Panc1 (cell line): Measurements from ENCODE around the gene CIB2. TPM values are rescaled to one million over a fixed set of nuclear protein-coding genes. Genes with fewer than 3 reads are reported as not detected.

Experiments
- ATAC-seq: fragments of 200-7000 bp; cut with Tn5 transposase; 2 replicates; pipeline ENCODE4 v1.9.1; 2020; ENCODE audit warnings: mild to moderate bottlenecking, moderate library complexity
- BruUV-seq: library from RNA; stranded (reverse); fragments of 400-500 nt; replicated peaks from 2 replicates; lab custom pipeline; 2021; lab: Mats Ljungman, UMichigan
- CTCF ChIA-PET: fragments of 300-600 bp; sonication (Branson Sonifier 250); formaldehyde crosslinking; loops from one replicate; lab custom pipeline; 2022; ENCODE audit warnings: antibody characterized with exemption; lab: Charles Lee
- POLR2A ChIA-PET: fragments of 300-600 bp; sonication (Branson Sonifier 250); formaldehyde crosslinking; loops from one replicate; lab custom pipeline; 2022; ENCODE audit warnings: antibody characterized with exemption; lab: Charles Lee
- DNase-seq: peaks from one replicate; pipeline ENCODE4 v3.0.0-alpha.2; 2010; ENCODE audit warnings: low read depth, low spot score
- H3K27ac ChIP-seq: 2 replicates; pipeline ENCODE4 v1.5.1; 2011; ENCODE audit warnings: mild to moderate bottlenecking, low read length, inconsistent platforms
- H3K27me3 ChIP-seq: fragments of 200-500 bp; sonication (Bioruptor generic); 2 replicates; pipeline ENCODE4 v1.6.0; 2014; ENCODE audit warnings: low read length, inconsistent platforms; ENCODE audit not compliant: control insufficient read depth, insufficient read depth
- H3K36me3 ChIP-seq: fragments of 200-500 bp; sonication (Bioruptor generic); 2 replicates; pipeline ENCODE4 v1.5.1; 2014; ENCODE audit warnings: inconsistent platforms, mild to moderate bottlenecking, low read length, moderate library complexity; ENCODE audit not compliant: control insufficient read depth, insufficient read depth
- H3K4me1 ChIP-seq: 2 replicates; pipeline ENCODE4 v1.5.1; 2011; ENCODE audit warnings: inconsistent platforms, mild to moderate bottlenecking, low read length, moderate library complexity; ENCODE audit not compliant: control insufficient read depth, insufficient read depth
- H3K4me3 ChIP-seq, 2 experiments: 2 replicates each; pipeline ENCODE4 v1.5.1; 2011 to 2012; ENCODE audit warnings: low read depth in 2 of 2, low read length in 2 of 2, mild to moderate bottlenecking in 2 of 2, inconsistent platforms in 1 of 2, moderate library complexity in 1 of 2
- H3K9me3 ChIP-seq: fragments of 200-500 bp; sonication (Bioruptor generic); 2 replicates; pipeline ENCODE4 v1.5.1; 2014; ENCODE audit warnings: low read depth, mild to moderate bottlenecking, inconsistent platforms, low read length, moderate library complexity; ENCODE audit not compliant: control insufficient read depth, insufficient read depth
- CTCF ChIP-seq: fragments of 450-650 bp; IDR thresholded peaks from 2 replicates; pipeline ENCODE4 v1.5.1; 2017; ENCODE audit warnings: mild to moderate bottlenecking
- POLR2AphosphoS5 ChIP-seq: IDR thresholded peaks from 2 replicates; pipeline ENCODE4 v1.6.1; 2012; ENCODE audit warnings: mild to moderate bottlenecking, low read depth, low read length, moderate library complexity
- REST ChIP-seq, 2 experiments: IDR thresholded peaks; 2 replicates each; pipeline ENCODE4 v1.6.1; 2011 to 2012; ENCODE audit warnings: low read depth in 2 of 2, control low read depth in 1 of 2, low read length in 1 of 2, mild to moderate bottlenecking in 1 of 2, moderate library complexity in 1 of 2; ENCODE audit not compliant: insufficient read depth in 1 of 2
- SIN3A ChIP-seq: IDR thresholded peaks from 2 replicates; pipeline ENCODE4 v1.6.1; 2012; ENCODE audit warnings: low read depth, mild to moderate bottlenecking, low read length, moderate library complexity, borderline replicate concordance; ENCODE audit not compliant: insufficient read depth
- TCF7L2 ChIP-seq: IDR thresholded peaks from 2 replicates; pipeline ENCODE4 v1.6.1; 2011; ENCODE audit warnings: mild to moderate bottlenecking, low read depth, low read length, inconsistent platforms
- in situ Hi-C: cut with HindIII; loops from 2 replicates; pipeline ENCODE4 v1.10.0; 2016; ENCODE audit warnings: low sequenced_read_pairs, low pct_unique_long_range_greater_than_20kb
- intact Hi-C: fragments of 100-400 bp; cut with micrococcal nuclease; formaldehyde crosslinking; loops from one replicate; pipeline ENCODE4 v1.10.0; 2022; ENCODE audit not compliant: unreplicated experiment
- total RNA-seq: library from RNA; stranded (reverse); gene quantifications from one replicate; pipeline ENCODE4 v1.2.1, GENCODE V29; 2021; ENCODE audit not compliant: unreplicated experiment

CIB2 gene
- total RNA-seq, 1 experiment from 2014 or later, result 37.3 TPM

- BruUV-seq, result no TSS peak
- H3K36me3 ChIP-seq, result no peaks in the 10 kb centered on the region
- ChIA-PET POLR2A (no interaction called here), CTCF (interaction anchor here (1.1 to 2.3 kb wide), 5 partner anchors 71 to 148 kb away, joined by 4 to 17 read pairs (median 8); no protein-coding TSS in a partner anchor)
- no peaks in the 10 kb centered on the region for H3K4me1 ChIP-seq
- H3K9me3 ChIP-seq, result no peaks in the 10 kb centered on the region
- no peak for ATAC-seq
- H3K27ac ChIP-seq, result no peak overlapping the region
- H3K4me3 ChIP-seq, result no peak overlapping the region
- in situ Hi-C loops, result no loop called here
- DNase-seq, result no peak
- intact Hi-C loops, result no loop called here
- TF ChIP-seq TCF7L2 (no peak), REST (IDR thresholded peaks at IDR 0.05; ENCODE audit: insufficient read depth in 1 of 2, low read depth in 2 of 2, low read length in 1 of 2) (no peak), POLR2AphosphoS5 (no peak), SIN3A (no peak), CTCF (no peak)
- H3K27me3 ChIP-seq, result no peaks in the 10 kb centered on the region
Measured at GRCh38 chr15:78107471-78107870, 23.8 kb downstream of the CIB2 start.

GRCh38 chr15:78105476-78106241 lies 25.6 kb downstream of the CIB2 start:
- Histone ChIP-seq H3K4me1 (no peaks in the 10 kb centered on the region), H3K27me3 (no peaks in the 10 kb centered on the region), H3K36me3 (no peaks in the 10 kb centered on the region), H3K27ac (no peak overlapping the region), H3K4me3 (no peak overlapping the region), H3K9me3 (no peaks in the 10 kb centered on the region)
- CTCF ChIA-PET, result interaction anchor here (1.4 kb wide), 1 partner anchor 106 kb away, joined by 4 read pairs; no protein-coding TSS in a partner anchor
- no TSS peak for BruUV-seq
- DNase-seq (no peak), ATAC-seq (no peak)
- TF ChIP-seq TCF7L2, result no peak
- no peak for TF ChIP-seq POLR2AphosphoS5
- TF ChIP-seq REST (IDR thresholded peaks at IDR 0.05; ENCODE audit: insufficient read depth in 1 of 2, low read depth in 2 of 2, low read length in 1 of 2), result no peak
- TF ChIP-seq SIN3A, result no peak
- TF ChIP-seq CTCF, result no peak
- POLR2A ChIA-PET, result interaction anchor here (0.5 to 0.7 kb wide), 2 partner anchors 47 to 71 kb away, joined by 4 to 7 read pairs; no protein-coding TSS in a partner anchor
- intact Hi-C loops, result no loop called here
- in situ Hi-C loops, result no loop called here
